NOMO-1 (cell line): ENCODE measurements around the gene TSTD2.

Source experiments
- DNase-seq, 2 experiments: peaks; one replicate each; lab custom pipeline; 2025; ENCODE audit not compliant: unreplicated experiment in 2 of 2; lab: John Stamatoyannopoulos, UW

The TSTD2 gene

GRCh38 chr9:97632985-97633858 is at the start of gene TSTD2, which contains the start of gene NCBP1:
Gene TSTD2, minus strand, starts transcription at chr9:97633368. Its CDS starts 5,806 bp downstream, at chr9:97627562.
Gene NCBP1, plus strand, starts transcription at chr9:97633821. Its CDS starts 61 bp downstream, at chr9:97633882.
- DNase-seq = peak; percentile 97 to 99

- DNase-seq = no peak
Observed at GRCh38 chr9:97682242-97682641, 49.1 kb upstream of the TSTD2 start.

DNA sequence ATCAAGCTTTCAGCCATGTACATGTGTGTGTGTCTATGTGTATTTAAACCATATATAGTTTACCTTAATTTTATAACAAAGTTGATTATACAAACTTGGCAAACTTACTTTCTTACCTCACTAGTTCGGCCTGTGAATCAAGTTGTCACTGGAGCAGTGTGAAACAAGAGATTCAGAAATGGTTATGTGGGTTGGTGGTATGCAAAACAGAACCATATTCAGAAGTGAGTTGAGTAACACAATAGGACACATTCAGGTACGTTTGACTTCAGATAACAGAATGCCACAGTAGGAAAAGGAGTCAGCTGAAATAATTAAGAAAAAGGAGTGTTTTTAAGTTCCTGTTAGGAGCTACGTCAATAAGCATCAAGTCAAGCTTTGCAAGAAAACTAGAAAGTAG is 42.5 kb upstream of the TSTD2 start:
- no peak for DNase-seq

GRCh38 chr9:97673922-97674321 is 40.8 kb upstream of the TSTD2 start:
- DNase-seq = no peak

GRCh38 chr9:97672403-97672802 is 39.2 kb upstream of the TSTD2 start:
- DNase-seq = no peak

DNA sequence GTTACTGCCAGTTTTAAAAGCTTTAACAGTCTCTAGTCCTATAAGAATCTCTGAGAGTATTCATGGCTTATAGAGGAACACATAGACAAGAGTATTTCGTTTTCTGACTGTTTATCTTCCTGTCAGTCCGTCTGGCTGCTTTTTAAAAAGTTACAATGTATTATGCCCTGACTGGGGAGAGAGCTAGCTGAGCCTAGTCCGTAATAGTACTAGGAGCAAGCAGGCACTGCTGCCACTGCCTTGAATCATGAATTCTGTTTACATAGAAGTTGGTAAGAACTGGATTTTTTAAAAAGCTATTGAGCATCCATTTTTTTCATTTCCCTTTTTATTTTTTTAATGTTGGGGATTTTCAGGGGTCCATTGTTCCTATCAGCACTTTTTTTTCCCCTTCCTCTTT is 37.4 kb upstream of the TSTD2 start:
- DNase-seq = no peak

- no peak for DNase-seq
Observed at GRCh38 chr9:97668485-97668884, 35.3 kb upstream of the TSTD2 start.

DNA sequence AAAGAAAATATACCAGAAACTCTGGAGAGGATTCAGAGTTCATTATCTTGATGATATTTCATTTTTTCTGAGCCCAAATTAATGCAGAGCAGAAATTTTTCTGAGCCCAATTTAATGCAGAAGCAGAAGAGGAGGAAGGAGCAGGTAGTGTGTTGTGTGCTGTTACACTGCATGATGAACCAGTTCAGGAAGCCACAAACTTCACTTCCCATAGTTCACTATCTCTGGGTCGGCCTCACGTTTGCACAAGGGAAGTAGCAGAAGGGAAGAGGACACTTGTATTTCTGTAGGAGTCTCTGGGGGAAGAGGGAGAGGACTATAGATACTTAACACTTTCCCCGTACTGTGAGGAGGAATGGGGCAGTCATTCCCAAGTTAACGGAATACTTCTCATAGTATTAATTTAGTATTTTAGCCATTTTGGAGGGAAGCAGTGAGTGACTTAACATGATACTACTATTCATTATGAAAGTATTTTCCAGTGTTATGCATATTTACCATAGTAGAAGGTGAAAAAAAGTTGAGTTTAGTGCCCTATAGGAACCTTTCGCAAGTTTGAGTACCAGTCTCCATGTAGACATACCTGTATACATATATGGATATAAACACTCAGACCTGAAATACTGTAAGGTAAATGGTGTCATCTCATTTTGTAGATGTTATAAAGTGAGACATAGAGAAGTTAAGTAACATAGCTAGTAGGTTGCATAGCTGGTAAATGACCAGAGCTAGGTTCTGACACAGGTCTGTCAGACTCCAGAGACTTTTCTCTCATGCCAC is 33.9 kb upstream of the TSTD2 start:
- DNase-seq = peak in 1 of 2 experiments; percentile 6

DNA sequence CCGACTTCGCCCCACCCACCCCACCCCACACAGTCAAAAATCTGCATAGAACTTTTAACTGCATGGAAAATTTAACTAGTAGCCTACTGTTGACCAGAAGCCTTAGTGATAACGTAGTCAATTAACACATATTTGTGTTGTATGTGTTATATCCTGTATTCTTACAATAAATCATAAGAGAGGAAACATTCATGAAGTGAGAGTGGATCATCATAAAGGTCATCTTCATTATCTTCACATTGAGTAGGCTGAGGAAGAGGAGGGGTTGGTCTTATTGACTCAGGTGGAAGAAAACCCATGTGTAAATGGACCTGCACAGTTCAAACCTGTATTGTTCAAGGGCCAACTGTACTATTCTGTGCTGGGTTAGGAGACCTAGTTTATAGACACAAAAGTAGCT is 32.6 kb upstream of the TSTD2 start:
- DNase-seq = no peak

GRCh38 chr9:97660847-97661246 is 27.7 kb upstream of the TSTD2 start:
- no peak for DNase-seq

DNA sequence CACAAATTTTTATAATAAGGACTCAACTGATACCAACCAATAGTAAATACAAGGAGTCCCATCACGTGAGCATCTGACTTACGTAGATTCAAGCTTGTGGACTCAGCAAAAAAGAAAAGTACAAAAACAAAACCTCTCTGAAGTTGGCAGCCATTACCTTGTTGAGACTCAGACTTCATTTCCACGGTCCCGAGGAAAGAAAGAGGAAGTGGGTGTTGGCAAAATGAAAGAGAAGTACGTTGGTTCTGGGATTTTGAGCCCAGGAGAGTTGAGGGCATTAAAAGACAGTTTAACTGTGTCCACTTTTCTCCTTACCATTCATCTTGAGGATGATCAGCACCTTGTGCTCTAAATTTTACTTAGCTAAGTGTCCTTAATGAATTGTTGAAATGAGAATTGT is 27.2 kb upstream of the TSTD2 start:
- DNase-seq = peak; percentile 17 to 54

DNA sequence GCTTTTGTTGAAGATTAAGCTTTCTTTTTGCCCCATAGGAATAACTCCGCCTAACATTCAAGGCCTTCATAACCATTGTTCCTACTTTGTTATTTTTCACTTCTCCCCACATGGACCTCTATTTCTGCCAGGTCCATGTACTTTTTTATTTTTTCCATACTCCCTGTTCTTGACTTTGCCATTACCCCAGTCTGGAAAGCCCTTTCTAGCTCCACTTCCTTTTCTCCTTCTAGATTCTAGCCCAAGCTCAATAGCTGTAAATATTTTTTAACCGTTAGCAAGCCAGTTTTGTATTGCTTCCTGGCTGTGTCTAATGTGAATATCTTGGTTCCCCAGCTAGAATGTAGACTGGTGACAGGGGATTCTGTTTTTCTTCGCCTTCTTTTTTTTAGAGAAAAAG is 26.6 kb upstream of the TSTD2 start:
- no peak for DNase-seq

DNA sequence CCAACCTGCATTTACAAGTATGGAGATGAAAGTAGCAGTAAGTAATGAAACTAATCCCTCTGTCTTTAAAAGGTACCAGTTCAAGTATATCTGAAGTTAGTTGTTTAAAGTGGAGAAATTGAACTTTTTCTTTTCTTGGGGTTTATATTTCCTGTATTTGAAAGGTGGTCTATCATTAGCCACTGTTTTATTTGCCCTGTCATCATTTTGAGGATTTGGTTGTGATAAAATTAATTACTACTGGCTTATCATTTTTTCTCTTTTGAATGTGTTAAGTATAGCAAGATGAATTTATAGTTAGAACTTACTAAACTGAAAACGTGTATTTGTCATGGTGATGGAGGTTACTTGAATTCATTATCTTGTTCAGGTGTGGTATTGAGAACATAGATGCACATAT is 25.5 kb upstream of the TSTD2 start:
- DNase-seq = no peak

GRCh38 chr9:97651646-97652045 is 18.5 kb upstream of the TSTD2 start:
- no peak for DNase-seq

DNA sequence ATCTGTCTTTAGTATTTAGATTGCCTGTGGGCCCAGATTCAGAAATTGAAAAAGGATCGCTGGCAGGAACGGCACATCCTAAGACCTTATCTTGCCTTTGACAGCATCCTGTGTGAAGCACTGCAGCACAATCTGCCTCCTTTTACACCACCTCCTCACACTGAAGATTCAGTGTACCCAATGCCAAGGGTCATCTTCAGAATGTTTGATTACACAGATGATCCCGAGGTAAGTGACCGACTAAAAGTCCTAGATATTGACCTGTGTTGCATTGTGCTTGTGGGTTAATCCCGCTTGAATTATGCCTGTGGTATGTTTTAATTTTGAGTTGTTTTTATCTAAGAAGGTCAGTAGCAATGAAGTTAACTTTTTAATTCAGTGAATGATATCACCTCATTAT is 14.8 kb upstream of the TSTD2 start:
- DNase-seq = no peak

GRCh38 chr9:97645720-97646119 is 12.6 kb upstream of the TSTD2 start:
- no peak for DNase-seq

DNA sequence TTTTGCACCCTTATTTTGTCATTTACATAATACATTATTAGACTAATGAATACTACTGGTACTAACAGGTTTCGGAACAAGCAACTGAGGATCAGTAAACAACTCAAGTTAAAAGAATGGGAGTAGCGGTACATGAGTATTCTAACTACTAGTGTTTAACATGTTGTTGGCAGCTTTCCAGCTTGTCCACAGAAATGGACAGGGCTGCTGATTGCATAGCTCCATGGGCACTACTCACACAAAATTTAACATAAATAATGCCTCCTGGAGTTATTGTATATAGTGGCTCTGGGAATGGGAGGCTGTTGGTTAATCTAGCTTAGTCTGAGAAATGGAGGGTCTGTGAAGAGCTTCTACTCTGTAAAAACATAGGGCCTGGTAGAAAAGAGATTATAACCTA is 7.2 kb upstream of the TSTD2 start:
- no peak for DNase-seq

DNA sequence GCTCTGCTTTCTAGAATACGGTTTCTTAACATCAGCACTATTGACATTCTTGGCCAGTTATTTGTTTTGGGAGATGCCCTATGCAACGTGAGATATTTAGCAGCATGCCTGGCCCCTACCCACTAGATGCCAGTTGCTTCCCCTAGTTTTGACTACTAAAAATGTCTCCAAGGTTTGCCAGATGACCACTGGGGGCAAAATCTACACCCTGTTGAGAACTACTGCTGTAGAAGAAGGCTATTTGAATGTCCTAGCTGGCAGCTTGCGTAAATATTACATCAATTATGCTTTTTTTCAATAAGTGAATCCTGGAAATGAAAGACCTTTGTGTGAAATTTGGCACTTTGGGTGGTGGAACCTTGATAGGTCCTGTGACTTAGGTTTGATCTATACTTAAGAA is 5.5 kb upstream of the TSTD2 start:
- peak in 1 of 2 experiments; percentile 6 for DNase-seq

GRCh38 chr9:97636903-97637302 is 3.7 kb upstream of the TSTD2 start:
- DNase-seq = no peak

DNA sequence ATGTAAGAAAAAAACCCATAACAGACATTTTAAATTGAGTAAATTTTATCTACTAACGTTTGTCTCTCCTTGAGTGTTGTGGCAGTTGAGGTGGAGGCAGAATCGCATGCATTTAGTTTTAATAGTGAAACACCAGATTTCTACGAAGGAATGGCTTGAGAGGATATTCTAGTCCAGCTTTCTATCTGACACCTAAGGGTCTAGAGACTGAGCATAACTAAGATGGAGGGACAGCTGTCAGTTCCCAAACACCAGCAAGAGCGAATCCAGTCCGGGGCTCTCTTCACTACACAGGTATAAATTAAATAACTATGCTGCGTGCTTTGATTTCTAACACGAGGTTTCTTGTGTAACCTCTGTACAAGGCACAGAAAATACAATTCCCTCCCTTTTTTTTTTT is 1.9 kb upstream of the TSTD2 start:
- no peak for DNase-seq

GRCh38 chr9:97633859-97634490 is 807 bp upstream of the TSTD2 start:
- DNase-seq = no peak
